Testis (tissue), 2 donors: Measurements from ENCODE around the gene C17orf67.

Experiments used
- POLR2A ChIP-seq: fragments of 450-650 bp; IDR thresholded peaks from one replicate; pipeline ENCODE4 v1.6.1; 2017; ENCODE audit warnings: antibody characterized with exemption, mild to moderate bottlenecking, moderate library complexity
- TF ChIP-seq, protein P1 (sequence below), 3 experiments: fragments of 450-650 bp in 2 of 3; fragments of 200-600 bp in 1 of 3; sonication (generic) in 1 of 3; IDR thresholded peaks; one replicate each; pipeline ENCODE4 v1.5.1; 2016 to 2019; ENCODE audit warnings: antibody characterized with exemption in 3 of 3, mild to moderate bottlenecking in 2 of 3, moderate library complexity in 1 of 3

DNA sequence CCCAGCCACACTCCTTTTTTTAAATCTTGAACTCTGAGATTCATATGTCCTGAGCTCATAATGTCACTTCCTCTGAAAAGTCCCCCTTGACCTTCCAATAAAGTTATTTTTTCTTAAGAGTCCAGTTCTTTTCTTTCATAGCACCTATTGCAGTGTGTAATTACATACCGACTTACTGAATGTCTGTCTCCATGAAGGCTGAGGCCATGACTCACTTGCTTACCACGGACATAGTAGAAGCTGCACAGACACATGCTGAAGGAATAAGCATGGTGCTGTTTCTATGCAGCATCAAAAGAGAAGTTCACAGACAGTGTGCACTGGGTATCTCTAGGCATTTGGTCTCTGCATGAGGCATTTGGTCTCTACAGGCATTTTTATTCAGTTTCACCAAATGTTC lies 77.2 kb downstream of the C17orf67 start:
- TF ChIP-seq, protein P1, sequence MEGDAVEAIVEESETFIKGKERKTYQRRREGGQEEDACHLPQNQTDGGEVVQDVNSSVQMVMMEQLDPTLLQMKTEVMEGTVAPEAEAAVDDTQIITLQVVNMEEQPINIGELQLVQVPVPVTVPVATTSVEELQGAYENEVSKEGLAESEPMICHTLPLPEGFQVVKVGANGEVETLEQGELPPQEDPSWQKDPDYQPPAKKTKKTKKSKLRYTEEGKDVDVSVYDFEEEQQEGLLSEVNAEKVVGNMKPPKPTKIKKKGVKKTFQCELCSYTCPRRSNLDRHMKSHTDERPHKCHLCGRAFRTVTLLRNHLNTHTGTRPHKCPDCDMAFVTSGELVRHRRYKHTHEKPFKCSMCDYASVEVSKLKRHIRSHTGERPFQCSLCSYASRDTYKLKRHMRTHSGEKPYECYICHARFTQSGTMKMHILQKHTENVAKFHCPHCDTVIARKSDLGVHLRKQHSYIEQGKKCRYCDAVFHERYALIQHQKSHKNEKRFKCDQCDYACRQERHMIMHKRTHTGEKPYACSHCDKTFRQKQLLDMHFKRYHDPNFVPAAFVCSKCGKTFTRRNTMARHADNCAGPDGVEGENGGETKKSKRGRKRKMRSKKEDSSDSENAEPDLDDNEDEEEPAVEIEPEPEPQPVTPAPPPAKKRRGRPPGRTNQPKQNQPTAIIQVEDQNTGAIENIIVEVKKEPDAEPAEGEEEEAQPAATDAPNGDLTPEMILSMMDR (IDR thresholded peaks at IDR 0.05): no peak
- TF ChIP-seq POLR2A: no peak
